Left ventricle myocardium inferior (tissue), 1 donor: ENCODE results near the gene TRIO. TPM values are rescaled to one million over a fixed set of nuclear protein-coding genes. Genes with fewer than 3 reads are reported as not detected.

Experiments
- DNase-seq: peaks from one replicate; pipeline ENCODE4 v3.0.0-alpha.2; 2020
- H3K27ac ChIP-seq: fragments of 200-600 bp; replicated peaks from 2 replicates; pipeline ENCODE4 v1.8.0; 2021
- H3K27me3 ChIP-seq: fragments of 200-600 bp; 2 replicates; pipeline ENCODE4 v1.8.0; 2021; ENCODE audit warnings: low read depth
- H3K36me3 ChIP-seq: fragments of 200-600 bp; 2 replicates; pipeline ENCODE4 v1.8.0; 2021
- H3K4me1 ChIP-seq: fragments of 200-600 bp; 2 replicates; pipeline ENCODE4 v1.8.0; 2021
- H3K4me3 ChIP-seq: fragments of 200-600 bp; 2 replicates; pipeline ENCODE4 v1.8.0; 2021; ENCODE audit warnings: mild to moderate bottlenecking, moderate library complexity
- H3K9me3 ChIP-seq: fragments of 200-600 bp; replicated peaks from 2 replicates; pipeline ENCODE4 v1.8.0; 2021
- CTCF ChIP-seq: fragments of 200-600 bp; IDR thresholded peaks from 2 replicates; pipeline ENCODE4 v1.8.0; 2021; ENCODE audit warnings: antibody characterized with exemption, mild to moderate bottlenecking, borderline replicate concordance
- intact Hi-C: fragments of 100-400 bp; cut with micrococcal nuclease; formaldehyde crosslinking; loops from one replicate; pipeline ENCODE4 v1.11.0; 2022
- total RNA-seq: library from RNA; stranded (reverse); fragmentation: NEBNext Ultra II Directional; extraction: Animal tissue kit (Norgen Biotek cat#: 25700); gene quantifications from one replicate; pipeline ENCODE4 v1.2.1, GENCODE V29; 2021
- donor health status: DM: no; HTN: yes; CAD: no; lungs with severe emphysema.

The TRIO gene
- total RNA-seq, 1 donor from 2014 or later: 52.8 TPM

- no peaks in the 10 kb centered on the region for H3K27me3 ChIP-seq
- TF ChIP-seq CTCF: no peak
- H3K36me3 ChIP-seq: peaks cover 61% of the 10 kb centered on the region
- peak overlapping the region; percentile 82 for H3K27ac ChIP-seq
- peaks cover 52% of the 10 kb centered on the region for H3K4me1 ChIP-seq
- H3K9me3 ChIP-seq: no peaks in the 10 kb centered on the region
- intact Hi-C loops: no loop called here
- H3K4me3 ChIP-seq: no peak overlapping the region
- no peak for DNase-seq
Measured at GRCh38 chr5:14407746-14408175, 264.6 kb downstream of the TRIO start.

GRCh38 chr5:14408969-14409586, 265.9 kb downstream of the TRIO start:
- peak; percentile 9 for TF ChIP-seq CTCF
- peaks cover 52% of the 10 kb centered on the region for H3K4me1 ChIP-seq
- H3K27me3 ChIP-seq: no peaks in the 10 kb centered on the region
- peak overlapping the region; percentile 82 for H3K27ac ChIP-seq
- peaks cover 72% of the 10 kb centered on the region for H3K36me3 ChIP-seq
- intact Hi-C loops: no loop called here
- DNase-seq: no peak
- no peak overlapping the region for H3K4me3 ChIP-seq
- H3K9me3 ChIP-seq: no peaks in the 10 kb centered on the region

- Histone ChIP-seq H3K4me3 (no peak overlapping the region), H3K9me3 (no peaks in the 10 kb centered on the region), H3K36me3 (peaks cover 82% of the 10 kb centered on the region), H3K27me3 (no peaks in the 10 kb centered on the region), H3K27ac (peak overlapping the region; percentile 82), H3K4me1 (peaks cover 52% of the 10 kb centered on the region)
- intact Hi-C loops: no loop called here
- TF ChIP-seq CTCF: no peak
- DNase-seq: no peak
Measured at GRCh38 chr5:14410068-14410393, 266.9 kb downstream of the TRIO start.

- Histone ChIP-seq H3K4me3 (no peak overlapping the region), H3K27me3 (no peaks in the 10 kb centered on the region), H3K36me3 (peaks cover 82% of the 10 kb centered on the region), H3K9me3 (no peaks in the 10 kb centered on the region), H3K27ac (peak overlapping the region; percentile 82), H3K4me1 (peaks cover 52% of the 10 kb centered on the region)
- intact Hi-C loops: no loop called here
- DNase-seq: peak; percentile 50
- TF ChIP-seq CTCF: no peak
Measured at GRCh38 chr5:14410394-14411201, 267.5 kb downstream of the TRIO start.

- intact Hi-C loops: no loop called here
Measured at GRCh38 chr5:14411216-14411615, 268.1 kb downstream of the TRIO start.

More at GRCh38 chr5:14411216-14411615, 268.1 kb downstream of the TRIO start:
- Histone ChIP-seq H3K4me1 (peaks cover 49% of the 10 kb centered on the region), H3K36me3 (peaks cover 77% of the 10 kb centered on the region), H3K27me3 (no peaks in the 10 kb centered on the region), H3K9me3 (no peaks in the 10 kb centered on the region), H3K4me3 (no peak overlapping the region), H3K27ac (peak overlapping the region; percentile 82)
- TF ChIP-seq CTCF: no peak
- DNase-seq: no peak
